Camera-type eye (tissue), 1 donor: ENCODE measurements around the gene CPXM2. TPM values are rescaled to one million over a fixed set of nuclear protein-coding genes. Genes with fewer than 3 reads are reported as not detected.

ENCODE experiments used
- total RNA-seq: library from RNA; depleted of rRNA; stranded (reverse); fragments of >200 nt; gene quantifications from one replicate; pipeline ENCODE4 v1.2.3, GENCODE V29; 2014

Gene CPXM2
- 27.7 TPM for total RNA-seq

GRCh38 chr10:123891144-123892071, at the start of gene CPXM2:
TSS of gene CPXM2 (minus strand) at chr10:123891807. CDS start at chr10:123891659, 148 bp downstream.

Other genes with a start within 250 kb of the CPXM2 start
- gene GPR26, start 225.5 kb downstream of the CPXM2 start, total RNA-seq: 1.4 TPM
- 17.4 TPM for gene CHST15, start 201.8 kb upstream of the CPXM2 start, total RNA-seq